ENCODE data around the gene ATP8B4.
"Not testable (repeated sequence)": the region's sequence is repeated elsewhere in the genome, so short reads cannot be mapped to it uniquely, and the experiment has no call there.

Gene ATP8B4

GRCh38 chr15:50108461-50108860, 10.6 kb downstream of the ATP8B4 start:
- no peak for DNase-seq

GRCh38 chr15:50107591-50108408, 11.2 kb downstream of the ATP8B4 start:
- DNase-seq, result peak; percentile 93

- no peak for DNase-seq
Observed at GRCh38 chr15:50107157-50107556, 11.9 kb downstream of the ATP8B4 start.

- no peak for DNase-seq
Observed at GRCh38 chr15:50106457-50106856, 12.6 kb downstream of the ATP8B4 start.

- DNase-seq, result peak; percentile 57
Observed at GRCh38 chr15:50100486-50100885, 18.5 kb downstream of the ATP8B4 start.

- no peak for DNase-seq
Observed at GRCh38 chr15:50098545-50098944, 20.5 kb downstream of the ATP8B4 start.

GRCh38 chr15:50095938-50096821, 22.9 kb downstream of the ATP8B4 start:
- DNase-seq, result no peak

- DNase-seq, result not testable (repeated sequence)
Observed at GRCh38 chr15:50089386-50089785, 29.6 kb downstream of the ATP8B4 start.

- DNase-seq, result no peak
Observed at GRCh38 chr15:50084932-50085331, 34.1 kb downstream of the ATP8B4 start.

- DNase-seq, result no peak
Observed at GRCh38 chr15:50083424-50084025, 35.5 kb downstream of the ATP8B4 start.

GRCh38 chr15:50082066-50082465, 37.0 kb downstream of the ATP8B4 start:
- no peak for DNase-seq

- no peak for DNase-seq
Observed at GRCh38 chr15:50077651-50078050, 41.4 kb downstream of the ATP8B4 start.

GRCh38 chr15:50077176-50077575, 41.9 kb downstream of the ATP8B4 start:
- DNase-seq, result no peak

GRCh38 chr15:50075319-50075718, 43.7 kb downstream of the ATP8B4 start:
- no peak for DNase-seq

GRCh38 chr15:50071551-50072258, 47.3 kb downstream of the ATP8B4 start:
- DNase-seq, result no peak

GRCh38 chr15:50068016-50068415, 51.0 kb downstream of the ATP8B4 start:
- no peak for DNase-seq

GRCh38 chr15:50067254-50067653, 51.8 kb downstream of the ATP8B4 start:
- DNase-seq, result peak; percentile 21

GRCh38 chr15:50066666-50067065, 52.4 kb downstream of the ATP8B4 start:
- DNase-seq, result no peak

- peak; percentile 70 for DNase-seq
Observed at GRCh38 chr15:50066202-50066601, 52.8 kb downstream of the ATP8B4 start.

- DNase-seq, result peak; percentile 69
Observed at GRCh38 chr15:50065279-50065678, 53.8 kb downstream of the ATP8B4 start.

- DNase-seq, result peak; percentile 56
Observed at GRCh38 chr15:50064673-50065072, 54.4 kb downstream of the ATP8B4 start.

- no peak for DNase-seq
Observed at GRCh38 chr15:50063226-50063625, 55.8 kb downstream of the ATP8B4 start.

GRCh38 chr15:50061503-50061902, 57.5 kb downstream of the ATP8B4 start:
- peak; percentile 26 for DNase-seq

All from inflammatory macrophage treated with lipopolysaccharide for 4 hours (primary cell).